HCT116 (cell line): ENCODE measurements around the gene NCR1. TPM values are rescaled to one million over a fixed set of nuclear protein-coding genes. Genes with fewer than 3 reads are reported as not detected.

Experiments used
- ATAC-seq: fragments of 200-7000 bp; cut with Tn5 transposase; 2 replicates; pipeline ENCODE4 v1.9.1; 2020; ENCODE audit warnings: mild to moderate bottlenecking, moderate library complexity
- BruUV-seq: library from RNA; stranded (reverse); fragments of 400-500 nt; replicated peaks from 2 replicates; lab custom pipeline; 2021; lab: Mats Ljungman, UMichigan
- CTCF ChIA-PET: fragments of 300-600 bp; sonication (Branson Sonifier 250); formaldehyde crosslinking; loops from one replicate; lab custom pipeline; 2021; ENCODE audit warnings: antibody characterized with exemption; lab: Charles Lee
- POLR2A ChIA-PET: fragments of 300-600, 350-600 bp; sonication (Branson Sonifier 250); formaldehyde crosslinking; loops from one replicate; lab custom pipeline; 2021; ENCODE audit warnings: antibody characterized with exemption; lab: Charles Lee
- RAD21 ChIA-PET, 2 experiments: fragments of 300-600 bp; sonication (Branson Sonifier 250); formaldehyde crosslinking; loops; one replicate each; lab custom pipeline; 2023; ENCODE audit warnings: low total read pairs in 2 of 2; ENCODE audit not compliant: uncharacterized antibody in 2 of 2, unreplicated experiment in 2 of 2, low non-redundant PET in 1 of 2; lab: Charles Lee
- DNase-seq: peaks from one replicate; pipeline ENCODE4 v3.0.0-alpha.2; 2010; ENCODE audit warnings: low read depth, low spot score
- H2AFZ ChIP-seq: fragments of 200-600 bp; shearing (Covaris generic), sonication (generic); 2 replicates; pipeline ENCODE4 v1.6.1; 2017; ENCODE audit warnings: low read depth, mixed run types, mixed read lengths, antibody characterized with exemption, low read length; ENCODE audit not compliant: poor library complexity, severe bottlenecking
- H3K27ac ChIP-seq: 2 replicates; pipeline ENCODE4 v1.5.1; 2012; ENCODE audit warnings: low read depth, low read length
- H3K27me3 ChIP-seq: fragments of 200-600 bp; sonication (generic); 2 replicates; pipeline ENCODE4 v1.6.1; 2016; ENCODE audit warnings: mixed run types, low read length, mixed read lengths; ENCODE audit not compliant: insufficient read depth
- H3K36me3 ChIP-seq, 2 experiments: fragments of 200-500 bp in 1 of 2; fragments of 200-600 bp in 1 of 2; sonication (Bioruptor generic) in 1 of 2; sonication (generic) in 1 of 2; 2 replicates each; pipeline versions ENCODE4 v1.5.1 to v1.6.1; 2014 to 2016; ENCODE audit warnings: low read length in 2 of 2, inconsistent platforms in 1 of 2, mixed read lengths in 1 of 2, mixed run types in 1 of 2; ENCODE audit not compliant: insufficient read depth in 2 of 2, control insufficient read depth in 1 of 2
- H3K4me1 ChIP-seq, 2 experiments: fragments of 200-600 bp in 1 of 2; sonication (generic) in 1 of 2; 2 replicates each; pipeline versions ENCODE4 v1.5.1 to v1.6.1; 2012 to 2017; ENCODE audit warnings: low read length in 2 of 2, inconsistent platforms in 1 of 2, mild to moderate bottlenecking in 1 of 2, mixed read lengths in 1 of 2, mixed run types in 1 of 2, moderate library complexity in 1 of 2; ENCODE audit not compliant: insufficient read depth in 2 of 2, control insufficient read depth in 1 of 2
- H3K4me2 ChIP-seq: fragments of 200-600 bp; sonication (generic); 2 replicates; pipeline ENCODE4 v1.6.1; 2017; ENCODE audit warnings: mixed run types, low read length, mixed read lengths
- H3K4me3 ChIP-seq, 2 experiments: fragments of 200-600 bp in 1 of 2; sonication (generic) in 1 of 2; replicated peaks in 1 of 2; 2 replicates each; pipeline ENCODE4 v1.5.1; 2011 to 2016; ENCODE audit warnings: low read length in 2 of 2, control low read depth in 1 of 2, low read depth in 1 of 2, mild to moderate bottlenecking in 1 of 2, mixed read lengths in 1 of 2, mixed run types in 1 of 2
- H3K79me2 ChIP-seq: fragments of 200-600 bp; sonication (generic); 2 replicates; pipeline ENCODE4 v1.6.1; 2017; ENCODE audit warnings: mild to moderate bottlenecking, mixed run types, low read length, moderate library complexity, mixed read lengths; ENCODE audit not compliant: insufficient read depth
- H3K9ac ChIP-seq: fragments of 200-600 bp; sonication (generic); 2 replicates; pipeline ENCODE4 v1.6.1; 2016; ENCODE audit warnings: low read length, mixed read lengths
- H3K9me2 ChIP-seq: fragments of 200-600 bp; sonication (generic), shearing (Covaris generic); 2 replicates; pipeline ENCODE4 v1.6.1; 2017; ENCODE audit warnings: mixed run types, mild to moderate bottlenecking, moderate library complexity; ENCODE audit not compliant: insufficient read depth
- H3K9me3 ChIP-seq, 2 experiments: fragments of 200-500 bp in 1 of 2; fragments of 200-600 bp in 1 of 2; sonication (Bioruptor generic) in 1 of 2; sonication (generic) in 1 of 2; 2 replicates each; pipeline ENCODE4 v1.6.1; 2014 to 2017; ENCODE audit warnings: low read length in 2 of 2, mixed read lengths in 2 of 2, inconsistent platforms in 1 of 2, low read depth in 1 of 2, mild to moderate bottlenecking in 1 of 2, mixed run types in 1 of 2, moderate library complexity in 1 of 2; ENCODE audit not compliant: control insufficient read depth in 1 of 2, insufficient read depth in 1 of 2
- H4K20me1 ChIP-seq: fragments of 200-600 bp; sonication (generic), shearing (Covaris generic); 2 replicates; pipeline ENCODE4 v1.6.1; 2017; ENCODE audit warnings: mixed run types, mild to moderate bottlenecking, moderate library complexity; ENCODE audit not compliant: insufficient read depth
- CBX3 ChIP-seq: IDR thresholded peaks from 2 replicates; pipeline ENCODE4 v1.6.1; 2012; ENCODE audit warnings: low read depth
- CEBPB ChIP-seq: IDR thresholded peaks from 2 replicates; pipeline ENCODE4 v1.6.1; 2012; ENCODE audit warnings: low read depth
- EGR1 ChIP-seq: IDR thresholded peaks from 2 replicates; pipeline ENCODE4 v1.6.1; 2012; ENCODE audit warnings: low read depth
- ELF1 ChIP-seq: IDR thresholded peaks from 2 replicates; pipeline ENCODE4 v1.6.1; 2012; ENCODE audit warnings: low read depth, borderline replicate concordance
- FOSL1 ChIP-seq: IDR thresholded peaks from 2 replicates; pipeline ENCODE4 v1.6.1; 2012; ENCODE audit warnings: low read depth
- JUND ChIP-seq: IDR thresholded peaks from 2 replicates; pipeline ENCODE4 v1.6.1; 2012
- POLR2A ChIP-seq: IDR thresholded peaks from 2 replicates; pipeline ENCODE4 v1.7.0; 2011; ENCODE audit warnings: borderline replicate concordance; ENCODE audit not compliant: insufficient read depth, insufficient read length; ENCODE audit errors: extremely low read depth
- POLR2AphosphoS5 ChIP-seq: IDR thresholded peaks from 2 replicates; pipeline ENCODE4 v1.6.1; 2011; ENCODE audit warnings: mild to moderate bottlenecking, low read depth, low read length, moderate library complexity
- RAD21 ChIP-seq: IDR thresholded peaks from 2 replicates; pipeline ENCODE4 v1.6.1; 2012; ENCODE audit warnings: low read depth, mild to moderate bottlenecking
- SIN3A ChIP-seq: IDR thresholded peaks from 2 replicates; pipeline ENCODE4 v1.6.1; 2012; ENCODE audit warnings: low read depth
- SRF ChIP-seq: IDR thresholded peaks from 2 replicates; pipeline ENCODE4 v1.6.1; 2012; ENCODE audit warnings: low read depth
- TCF7L2 ChIP-seq: IDR thresholded peaks from 2 replicates; pipeline ENCODE4 v1.7.0; 2011; ENCODE audit warnings: borderline replicate concordance, inconsistent platforms; ENCODE audit not compliant: insufficient read depth, insufficient read length; ENCODE audit errors: extremely low read depth
- YY1 ChIP-seq: IDR thresholded peaks from 2 replicates; pipeline ENCODE4 v1.6.1; 2011; ENCODE audit warnings: low read length, low read depth, moderate library complexity, mild to moderate bottlenecking; ENCODE audit not compliant: insufficient replicate concordance; ENCODE audit errors: extremely low read depth
- ZFX ChIP-seq: fragments of 450-650 bp; IDR thresholded peaks from 2 replicates; pipeline ENCODE4 v1.6.1; 2017
- ZNF274 ChIP-seq: fragments of 200-500 bp; sonication (Bioruptor generic); IDR thresholded peaks from 2 replicates; pipeline ENCODE4 v1.6.1; 2014; ENCODE audit warnings: mild to moderate bottlenecking, low read depth, low read length, inconsistent platforms
- intact Hi-C: fragments of 100-400 bp; cut with micrococcal nuclease; formaldehyde crosslinking; loops from 2 replicates; pipeline ENCODE4 v1.10.0; 2022
- total RNA-seq: library from RNA; stranded (reverse); gene quantifications from one replicate; pipeline ENCODE4 v1.2.1, GENCODE V29; 2021; ENCODE audit not compliant: unreplicated experiment
- TF ChIP-seq, protein P1 (sequence below): IDR thresholded peaks from 2 replicates; pipeline ENCODE4 v1.6.1; 2012
- TF ChIP-seq, protein P2 (sequence below): IDR thresholded peaks from 2 replicates; pipeline ENCODE4 v1.6.1; 2012; ENCODE audit warnings: low read depth
- TF ChIP-seq, protein P3 (sequence below), 3 experiments: fragments of 200-600 bp in 1 of 3; sonication (generic) in 1 of 3; IDR thresholded peaks in 2 of 3; conservative IDR thresholded peaks in 1 of 3; 2 replicates each; pipeline ENCODE4 v1.5.1; 2012 to 2017; ENCODE audit warnings: low read depth in 2 of 3, low read length in 2 of 3, antibody characterized with exemption in 1 of 3, borderline replicate concordance in 1 of 3, control low read depth in 1 of 3, mild to moderate bottlenecking in 1 of 3, mixed read lengths in 1 of 3, mixed run types in 1 of 3, moderate library complexity in 1 of 3; ENCODE audit not compliant: insufficient read depth in 1 of 3
- TF ChIP-seq, protein P4 (sequence below): IDR thresholded peaks from 2 replicates; pipeline ENCODE4 v1.6.1; 2011; ENCODE audit warnings: mild to moderate bottlenecking, low read length, moderate library complexity; ENCODE audit not compliant: insufficient replicate concordance; ENCODE audit errors: extremely low read depth

Gene NCR1
- total RNA-seq, 1 experiment from 2014 or later = not detected

DNA sequence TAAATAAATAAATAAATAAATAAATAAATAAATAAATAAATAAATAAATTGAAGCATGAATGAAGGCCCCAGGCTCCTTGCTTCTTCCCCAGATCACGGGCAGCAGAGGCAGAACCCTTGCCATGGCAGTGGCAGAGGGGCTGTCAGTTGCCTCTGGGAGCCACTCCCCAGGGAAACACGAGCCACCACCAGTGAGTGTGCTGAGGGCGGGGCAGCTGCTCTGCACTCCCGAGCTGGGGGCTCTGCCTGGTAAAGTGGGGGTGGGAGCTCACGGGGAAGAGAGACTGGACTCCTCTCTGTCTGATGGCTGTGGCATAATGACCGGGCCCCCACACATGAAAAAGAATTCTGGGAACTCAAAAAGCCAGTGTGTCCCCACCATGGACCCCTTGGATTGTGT is 24.1 kb upstream of the NCR1 start:
- CTCF ChIA-PET = interaction anchor here (0.6 to 1.4 kb wide), 11 partner anchors 9 to 750 kb away, joined by 3 to 13 read pairs (median 4); no protein-coding TSS in a partner anchor
- H4K20me1 ChIP-seq = no peaks in the 10 kb centered on the region
- H3K9me3 ChIP-seq = no peaks in the 10 kb centered on the region
- DNase-seq = no peak
- TF ChIP-seq SIN3A (no peak), YY1 (no peak), TCF7L2 (no peak), FOSL1 (no peak), POLR2AphosphoS5 (no peak), POLR2A (no peak), ZNF274 (no peak), ELF1 (no peak), CBX3 (no peak), JUND (no peak), ZFX (no peak), RAD21 (no peak), CEBPB (no peak), EGR1 (no peak), SRF (no peak)
- TF ChIP-seq, protein P1, sequence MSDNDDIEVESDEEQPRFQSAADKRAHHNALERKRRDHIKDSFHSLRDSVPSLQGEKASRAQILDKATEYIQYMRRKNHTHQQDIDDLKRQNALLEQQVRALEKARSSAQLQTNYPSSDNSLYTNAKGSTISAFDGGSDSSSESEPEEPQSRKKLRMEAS = no peak
- TF ChIP-seq, protein P2, sequence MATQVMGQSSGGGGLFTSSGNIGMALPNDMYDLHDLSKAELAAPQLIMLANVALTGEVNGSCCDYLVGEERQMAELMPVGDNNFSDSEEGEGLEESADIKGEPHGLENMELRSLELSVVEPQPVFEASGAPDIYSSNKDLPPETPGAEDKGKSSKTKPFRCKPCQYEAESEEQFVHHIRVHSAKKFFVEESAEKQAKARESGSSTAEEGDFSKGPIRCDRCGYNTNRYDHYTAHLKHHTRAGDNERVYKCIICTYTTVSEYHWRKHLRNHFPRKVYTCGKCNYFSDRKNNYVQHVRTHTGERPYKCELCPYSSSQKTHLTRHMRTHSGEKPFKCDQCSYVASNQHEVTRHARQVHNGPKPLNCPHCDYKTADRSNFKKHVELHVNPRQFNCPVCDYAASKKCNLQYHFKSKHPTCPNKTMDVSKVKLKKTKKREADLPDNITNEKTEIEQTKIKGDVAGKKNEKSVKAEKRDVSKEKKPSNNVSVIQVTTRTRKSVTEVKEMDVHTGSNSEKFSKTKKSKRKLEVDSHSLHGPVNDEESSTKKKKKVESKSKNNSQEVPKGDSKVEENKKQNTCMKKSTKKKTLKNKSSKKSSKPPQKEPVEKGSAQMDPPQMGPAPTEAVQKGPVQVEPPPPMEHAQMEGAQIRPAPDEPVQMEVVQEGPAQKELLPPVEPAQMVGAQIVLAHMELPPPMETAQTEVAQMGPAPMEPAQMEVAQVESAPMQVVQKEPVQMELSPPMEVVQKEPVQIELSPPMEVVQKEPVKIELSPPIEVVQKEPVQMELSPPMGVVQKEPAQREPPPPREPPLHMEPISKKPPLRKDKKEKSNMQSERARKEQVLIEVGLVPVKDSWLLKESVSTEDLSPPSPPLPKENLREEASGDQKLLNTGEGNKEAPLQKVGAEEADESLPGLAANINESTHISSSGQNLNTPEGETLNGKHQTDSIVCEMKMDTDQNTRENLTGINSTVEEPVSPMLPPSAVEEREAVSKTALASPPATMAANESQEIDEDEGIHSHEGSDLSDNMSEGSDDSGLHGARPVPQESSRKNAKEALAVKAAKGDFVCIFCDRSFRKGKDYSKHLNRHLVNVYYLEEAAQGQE = no peak
- TF ChIP-seq, protein P3, sequence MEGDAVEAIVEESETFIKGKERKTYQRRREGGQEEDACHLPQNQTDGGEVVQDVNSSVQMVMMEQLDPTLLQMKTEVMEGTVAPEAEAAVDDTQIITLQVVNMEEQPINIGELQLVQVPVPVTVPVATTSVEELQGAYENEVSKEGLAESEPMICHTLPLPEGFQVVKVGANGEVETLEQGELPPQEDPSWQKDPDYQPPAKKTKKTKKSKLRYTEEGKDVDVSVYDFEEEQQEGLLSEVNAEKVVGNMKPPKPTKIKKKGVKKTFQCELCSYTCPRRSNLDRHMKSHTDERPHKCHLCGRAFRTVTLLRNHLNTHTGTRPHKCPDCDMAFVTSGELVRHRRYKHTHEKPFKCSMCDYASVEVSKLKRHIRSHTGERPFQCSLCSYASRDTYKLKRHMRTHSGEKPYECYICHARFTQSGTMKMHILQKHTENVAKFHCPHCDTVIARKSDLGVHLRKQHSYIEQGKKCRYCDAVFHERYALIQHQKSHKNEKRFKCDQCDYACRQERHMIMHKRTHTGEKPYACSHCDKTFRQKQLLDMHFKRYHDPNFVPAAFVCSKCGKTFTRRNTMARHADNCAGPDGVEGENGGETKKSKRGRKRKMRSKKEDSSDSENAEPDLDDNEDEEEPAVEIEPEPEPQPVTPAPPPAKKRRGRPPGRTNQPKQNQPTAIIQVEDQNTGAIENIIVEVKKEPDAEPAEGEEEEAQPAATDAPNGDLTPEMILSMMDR (IDR thresholded peaks at IDR 0.05 in 2 of 3, conservative IDR thresholded peaks at IDR 0.05 in 1 of 3; ENCODE audit: borderline replicate concordance in 1 of 3, insufficient read depth in 1 of 3, low read depth in 2 of 3, low read length in 2 of 3) = no peak
- TF ChIP-seq, protein P4, sequence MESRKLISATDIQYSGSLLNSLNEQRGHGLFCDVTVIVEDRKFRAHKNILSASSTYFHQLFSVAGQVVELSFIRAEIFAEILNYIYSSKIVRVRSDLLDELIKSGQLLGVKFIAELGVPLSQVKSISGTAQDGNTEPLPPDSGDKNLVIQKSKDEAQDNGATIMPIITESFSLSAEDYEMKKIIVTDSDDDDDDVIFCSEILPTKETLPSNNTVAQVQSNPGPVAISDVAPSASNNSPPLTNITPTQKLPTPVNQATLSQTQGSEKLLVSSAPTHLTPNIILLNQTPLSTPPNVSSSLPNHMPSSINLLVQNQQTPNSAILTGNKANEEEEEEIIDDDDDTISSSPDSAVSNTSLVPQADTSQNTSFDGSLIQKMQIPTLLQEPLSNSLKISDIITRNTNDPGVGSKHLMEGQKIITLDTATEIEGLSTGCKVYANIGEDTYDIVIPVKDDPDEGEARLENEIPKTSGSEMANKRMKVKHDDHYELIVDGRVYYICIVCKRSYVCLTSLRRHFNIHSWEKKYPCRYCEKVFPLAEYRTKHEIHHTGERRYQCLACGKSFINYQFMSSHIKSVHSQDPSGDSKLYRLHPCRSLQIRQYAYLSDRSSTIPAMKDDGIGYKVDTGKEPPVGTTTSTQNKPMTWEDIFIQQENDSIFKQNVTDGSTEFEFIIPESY = no peak
- TF ChIP-seq, all 23 proteins: peak for 0
- Histone ChIP-seq H2AFZ (no peak overlapping the region), H3K27ac (no peak overlapping the region), H3K27me3 (peaks cover 8% of the 10 kb centered on the region; the same call in 1 of the 2 replicates), H3K4me3 (no peak overlapping the region), H3K36me3 (no peaks in the 10 kb centered on the region), H3K4me1 (no peaks in the 10 kb centered on the region), H3K79me2 (no peaks in the 10 kb centered on the region), H3K4me2 (no peak overlapping the region), H3K9me2 (no peaks in the 10 kb centered on the region), H3K9ac (no peak overlapping the region)
- no peak for ATAC-seq
- ChIA-PET POLR2A (no interaction called here), RAD21 (interaction anchor here in 1 of 2 experiments (1.0 kb wide), 1 partner anchor 38 kb away, joined by 4 read pairs; no protein-coding TSS in a partner anchor)
- intact Hi-C loops = loop anchor here (1.0 kb wide), 1 partner anchor 37 kb away; no protein-coding TSS in a partner anchor
- no TSS peak for BruUV-seq
